Cerebellar cortex (tissue), 1 donor: ENCODE results near the gene CFAP126.
"Not testable (repeated sequence)": the region's sequence is repeated elsewhere in the genome, so short reads cannot be mapped to it uniquely, and the experiment has no call there.

Source experiments
- DNase-seq: peaks from one replicate; pipeline ENCODE4 v3.0.0-alpha.2; 2015; ENCODE audit warnings: low spot score

Gene CFAP126

GRCh38 chr1:161381707-161382106, 14.0 kb upstream of the CFAP126 start:
- no peak for DNase-seq

GRCh38 chr1:161379071-161379470, 11.4 kb upstream of the CFAP126 start:
- DNase-seq, result peak; percentile 33

- DNase-seq, result no peak
Measured at GRCh38 chr1:161378014-161378413, 10.3 kb upstream of the CFAP126 start.

- peak; percentile 33 for DNase-seq
Measured at GRCh38 chr1:161374373-161374772, 6.7 kb upstream of the CFAP126 start.

- DNase-seq, result no peak
Measured at GRCh38 chr1:161373442-161373841, 5.8 kb upstream of the CFAP126 start.

GRCh38 chr1:161365207-161365606, 2.5 kb downstream of the CFAP126 start:
- DNase-seq, result no peak

GRCh38 chr1:161364332-161364731, 3.3 kb downstream of the CFAP126 start:
- no peak for DNase-seq

GRCh38 chr1:161359291-161359690, 8.4 kb downstream of the CFAP126 start:
- DNase-seq, result no peak

GRCh38 chr1:161357073-161357472, 10.6 kb downstream of the CFAP126 start:
- DNase-seq, result no peak

GRCh38 chr1:161351482-161351881, 16.2 kb downstream of the CFAP126 start:
- DNase-seq, result no peak

GRCh38 chr1:161350671-161351070, 17.0 kb downstream of the CFAP126 start:
- DNase-seq, result no peak

GRCh38 chr1:161342821-161343220, 24.9 kb downstream of the CFAP126 start:
- peak; percentile 75 for DNase-seq

- DNase-seq, result no peak
Measured at GRCh38 chr1:161342177-161342576, 25.5 kb downstream of the CFAP126 start.

GRCh38 chr1:161335796-161336195, 31.9 kb downstream of the CFAP126 start:
- DNase-seq, result no peak

- DNase-seq, result no peak
Measured at GRCh38 chr1:161333166-161333565, 34.5 kb downstream of the CFAP126 start.

GRCh38 chr1:161330346-161330745, 37.3 kb downstream of the CFAP126 start:
- DNase-seq, result no peak

GRCh38 chr1:161324020-161324419, 43.7 kb downstream of the CFAP126 start:
- DNase-seq, result no peak

- DNase-seq, result not testable (repeated sequence)
Measured at GRCh38 chr1:161315841-161316674, 51.6 kb downstream of the CFAP126 start.
